Liver (tissue), 9 donors: ENCODE results near the gene RPGRIP1. TPM values are rescaled to one million over a fixed set of nuclear protein-coding genes. Genes with fewer than 3 reads are reported as not detected.

Source experiments
- DNase-seq: peaks from one replicate; pipeline ENCODE4 v3.0.0-alpha.2; 2017; ENCODE audit warnings: low spot score
- H3K27ac ChIP-seq, 2 donors: one replicate each; pipeline ENCODE4 v1.7.0; 2013; ENCODE audit warnings: inconsistent platforms in 2 of 2, low read length in 2 of 2, control low read depth in 1 of 2, low read depth in 1 of 2, mild to moderate bottlenecking in 1 of 2
- H3K27me3 ChIP-seq, 4 donors: one replicate each; pipeline versions ENCODE4 v1.6.1 to v1.7.0; 2013; ENCODE audit warnings: low read length in 3 of 4, inconsistent platforms in 1 of 4, mild to moderate bottlenecking in 1 of 4, moderate library complexity in 1 of 4; ENCODE audit not compliant: control insufficient read depth in 4 of 4, insufficient read depth in 4 of 4
- H3K36me3 ChIP-seq, 4 donors: one replicate each; pipeline versions ENCODE4 v1.6.1 to v1.7.0; 2013; ENCODE audit warnings: low read length in 3 of 4, mild to moderate bottlenecking in 3 of 4, low read depth in 1 of 4, moderate library complexity in 1 of 4; ENCODE audit not compliant: control insufficient read depth in 4 of 4, insufficient read depth in 3 of 4
- H3K4me1 ChIP-seq, 4 donors: one replicate each; pipeline versions ENCODE4 v1.6.1 to v1.7.0; 2013; ENCODE audit warnings: low read length in 3 of 4, mild to moderate bottlenecking in 3 of 4, moderate library complexity in 1 of 4; ENCODE audit not compliant: control insufficient read depth in 4 of 4, insufficient read depth in 4 of 4
- H3K4me3 ChIP-seq, 3 donors: one replicate each; pipeline versions ENCODE4 v1.6.1 to v1.7.0; 2013; ENCODE audit warnings: low read length in 3 of 3, control low read depth in 1 of 3, low read depth in 1 of 3, mild to moderate bottlenecking in 1 of 3
- H3K9ac ChIP-seq, 2 donors: one replicate each; pipeline ENCODE4 v1.7.0; 2013; ENCODE audit warnings: low read length in 2 of 2, mild to moderate bottlenecking in 2 of 2, moderate library complexity in 2 of 2, control low read depth in 1 of 2, low read depth in 1 of 2
- H3K9me3 ChIP-seq, 4 donors: one replicate each; pipeline versions ENCODE4 v1.6.1 to v1.7.0; 2013; ENCODE audit warnings: low read length in 3 of 4; ENCODE audit not compliant: control insufficient read depth in 4 of 4
- ATF3 ChIP-seq: IDR thresholded peaks from 2 replicates; pipeline ENCODE4 v1.6.1; 2016; ENCODE audit warnings: antibody characterized with exemption
- CTCF ChIP-seq: fragments of 150-350 bp; IDR thresholded peaks from 2 replicates; pipeline ENCODE4 v1.5.1; 2017; ENCODE audit warnings: improper control_type of control experiment, low read depth, low read length; ENCODE audit not compliant: missing input control
- EGR1 ChIP-seq, 2 donors: IDR thresholded peaks; 2 replicates each; pipeline ENCODE4 v1.6.1; 2016 to 2018; ENCODE audit warnings: antibody characterized with exemption in 2 of 2, low read depth in 2 of 2
- FOXA1 ChIP-seq: IDR thresholded peaks from 2 replicates; pipeline ENCODE4 v1.6.1; 2016; ENCODE audit warnings: antibody characterized with exemption
- FOXA2 ChIP-seq: IDR thresholded peaks from 2 replicates; pipeline ENCODE4 v1.6.1; 2016; ENCODE audit warnings: antibody characterized with exemption
- GABPA ChIP-seq, 2 donors: IDR thresholded peaks in 1 of 2; conservative IDR thresholded peaks in 1 of 2; 2 replicates each; pipeline ENCODE4 v1.6.1; 2016; ENCODE audit warnings: antibody characterized with exemption in 2 of 2, mild to moderate bottlenecking in 1 of 2, moderate library complexity in 1 of 2
- HNF4A ChIP-seq, 2 donors: conservative IDR thresholded peaks; 2 replicates each; pipeline ENCODE4 v1.6.1; 2016; ENCODE audit warnings: antibody characterized with exemption in 2 of 2, mild to moderate bottlenecking in 2 of 2
- HNF4G ChIP-seq: IDR thresholded peaks from 2 replicates; pipeline ENCODE4 v1.6.1; 2016; ENCODE audit warnings: antibody characterized with exemption
- JUND ChIP-seq, 2 donors: IDR thresholded peaks; 2 replicates each; pipeline ENCODE4 v1.6.1; 2016; ENCODE audit warnings: antibody characterized with exemption in 2 of 2
- MAX ChIP-seq: IDR thresholded peaks from 2 replicates; pipeline ENCODE4 v1.6.1; 2016; ENCODE audit warnings: antibody characterized with exemption
- NR2F2 ChIP-seq: IDR thresholded peaks from 2 replicates; pipeline ENCODE4 v1.6.1; 2016; ENCODE audit warnings: antibody characterized with exemption
- RAD21 ChIP-seq, 2 donors: IDR thresholded peaks; 2 replicates each; pipeline ENCODE4 v1.6.1; 2016; ENCODE audit warnings: antibody characterized with exemption in 2 of 2, mild to moderate bottlenecking in 2 of 2
- REST ChIP-seq: IDR thresholded peaks from 2 replicates; pipeline ENCODE4 v1.6.1; 2016; ENCODE audit warnings: antibody characterized with exemption, mild to moderate bottlenecking
- RXRA ChIP-seq, 2 donors: IDR thresholded peaks; 2 replicates each; pipeline ENCODE4 v1.6.1; 2017 to 2018; ENCODE audit warnings: antibody characterized with exemption in 2 of 2, mild to moderate bottlenecking in 1 of 2
- SP1 ChIP-seq: IDR thresholded peaks from 2 replicates; pipeline ENCODE4 v1.6.1; 2018; ENCODE audit warnings: antibody characterized with exemption, mild to moderate bottlenecking
- TAF1 ChIP-seq: conservative IDR thresholded peaks from 2 replicates; pipeline ENCODE4 v1.6.1; 2016; ENCODE audit warnings: antibody characterized with exemption, mild to moderate bottlenecking
- YY1 ChIP-seq: IDR thresholded peaks from 2 replicates; pipeline ENCODE4 v1.6.1; 2016; ENCODE audit warnings: antibody characterized with exemption, mild to moderate bottlenecking
- ZBTB33 ChIP-seq: IDR thresholded peaks from 2 replicates; pipeline ENCODE4 v1.6.1; 2016; ENCODE audit warnings: antibody characterized with exemption
- WGBS: extraction: QIAGEN DNeasy Blood & Tissue Kit; methylation state at CpG from one replicate; pipeline ENCODE4 v1.1.7; 2013; 5-methylcytosine and 5-hydroxymethylcytosine counted together
- polyA plus RNA-seq, 2 donors: library from polyadenylated mRNA; stranded (reverse) in 1 of 2; unstranded in 1 of 2; fragments of 200-250 nt in 1 of 2; fragments of >200 nt in 1 of 2; fragmentation: Nextera tagmentation in 1 of 2; extraction: Ambion mirVana in 1 of 2; gene quantifications; one replicate each; pipeline versions ENCODE4 v1.2.1 to v1.2.3, GENCODE V29; 2013 to 2015
- total RNA-seq, 2 donors: library from RNA; depleted of rRNA; stranded (reverse); fragments of >200 nt; gene quantifications; one replicate each; pipeline ENCODE4 v1.2.3, GENCODE V29; 2014
- donor health status: healthy.
- donor health status: healthy.
- donor health status: healthy.
- donor health status: healthy.
- donor health status: healthy.

The RPGRIP1 gene
- total and polyA plus RNA-seq, 4 donors, result 0.27 to 1.3 (median 0.40) TPM

- H3K9me3 ChIP-seq, result no peaks in the 10 kb centered on the region
- WGBS, result 32% methylated on average over 5 of the region's 5 CpGs
- H3K4me1 ChIP-seq, result peaks cover 20 to 56% (median 44%) of the 10 kb centered on the region in 4 donors
- H3K4me3 ChIP-seq, result no peak overlapping the region
- no peaks in the 10 kb centered on the region for H3K27me3 ChIP-seq
- TF ChIP-seq FOXA1, result no peak
- TF ChIP-seq JUND (IDR thresholded peaks at IDR 0.05), result no peak
- no peak for TF ChIP-seq CTCF
- TF ChIP-seq FOXA2, result no peak
- no peak for TF ChIP-seq MAX
- TF ChIP-seq ATF3, result no peak
- no peak for TF ChIP-seq RAD21 (IDR thresholded peaks at IDR 0.05)
- TF ChIP-seq TAF1, result no peak
- TF ChIP-seq NR2F2, result no peak
- TF ChIP-seq GABPA (IDR thresholded peaks at IDR 0.05 in 1 of 2, conservative IDR thresholded peaks at IDR 0.05 in 1 of 2), result no peak
- no peak for TF ChIP-seq ZBTB33
- no peak for TF ChIP-seq EGR1 (IDR thresholded peaks at IDR 0.05; ENCODE audit: low read depth in 2 of 2)
- no peak for TF ChIP-seq YY1
- no peak for TF ChIP-seq REST
- TF ChIP-seq SP1, result no peak
- TF ChIP-seq HNF4G, result no peak
- no peak for TF ChIP-seq RXRA (IDR thresholded peaks at IDR 0.05)
- no peak for TF ChIP-seq HNF4A (conservative IDR thresholded peaks at IDR 0.05)
- H3K9ac ChIP-seq, result peak overlapping the region in 1 of 2 donors; percentile 20
- peaks cover 11 to 52% (median 41%) of the 10 kb centered on the region in 4 donors for H3K36me3 ChIP-seq
- peak overlapping the region; percentile 67 to 78 for H3K27ac ChIP-seq
- no peak for DNase-seq
These were observed 16.4 kb upstream of the RPGRIP1 start for GRCh38 chr14:21263284-21264024.
